ENCODE measurements around the gene SDCBP2.

SDCBP2 gene

GRCh38 chr20:1310071-1310470, 18.9 kb downstream of the SDCBP2 start:
- DNase-seq: no peak

GRCh38 chr20:1309439-1309847, 19.5 kb downstream of the SDCBP2 start:
- DNase-seq: no peak

- DNase-seq: no peak
Observed at GRCh38 chr20:1308702-1309095, 20.2 kb downstream of the SDCBP2 start.

- DNase-seq: no peak
Observed at GRCh38 chr20:1308067-1308701, 20.8 kb downstream of the SDCBP2 start.

- no peak for DNase-seq
Observed at GRCh38 chr20:1307571-1307971, 21.4 kb downstream of the SDCBP2 start.

- no peak for DNase-seq
Observed at GRCh38 chr20:1307171-1307570, 21.8 kb downstream of the SDCBP2 start.

- DNase-seq: no peak
Observed at GRCh38 chr20:1306316-1307135, 22.4 kb downstream of the SDCBP2 start.

- DNase-seq: no peak
Observed at GRCh38 chr20:1305712-1306111, 23.2 kb downstream of the SDCBP2 start.

- no peak for DNase-seq
Observed at GRCh38 chr20:1304710-1305515, 24.0 kb downstream of the SDCBP2 start.

GRCh38 chr20:1302685-1303541, 26.0 kb downstream of the SDCBP2 start:
- DNase-seq: no peak

- no peak for DNase-seq
Observed at GRCh38 chr20:1301031-1301529, 27.9 kb downstream of the SDCBP2 start.

- DNase-seq: no peak
Observed at GRCh38 chr20:1300083-1300840, 28.7 kb downstream of the SDCBP2 start.

- DNase-seq: no peak
Observed at GRCh38 chr20:1299522-1299921, 29.4 kb downstream of the SDCBP2 start.

GRCh38 chr20:1298888-1299511, 29.9 kb downstream of the SDCBP2 start:
- DNase-seq: no peak

GRCh38 chr20:1298166-1298565, 30.8 kb downstream of the SDCBP2 start:
- no peak for DNase-seq

GRCh38 chr20:1297486-1297885, 31.5 kb downstream of the SDCBP2 start:
- no peak for DNase-seq

- DNase-seq: no peak
Observed at GRCh38 chr20:1296922-1297321, 32.0 kb downstream of the SDCBP2 start.

GRCh38 chr20:1296117-1296610, 32.8 kb downstream of the SDCBP2 start:
- DNase-seq: no peak

GRCh38 chr20:1295276-1295930, 33.5 kb downstream of the SDCBP2 start:
- no peak for DNase-seq

GRCh38 chr20:1294497-1294896, 34.4 kb downstream of the SDCBP2 start:
- no peak for DNase-seq

Data from NCI-H187 treated with DMSO at 0.1 percent for 48 hours (cell line).